H9 (cell line): ENCODE data around the gene PFKL. TPM values are rescaled to one million over a fixed set of nuclear protein-coding genes. Genes with fewer than 3 reads are reported as not detected.
A peak's percentile ranks its signal among the peaks of the same experiment; 100 is the strongest.
"Not testable (repeated sequence)": the region's sequence is repeated elsewhere in the genome, so short reads cannot be mapped to it uniquely, and the experiment has no call there.

ENCODE experiments used
- DNase-seq: peaks from one replicate; pipeline ENCODE4 v3.0.0-alpha.2; 2017
- H2AFZ ChIP-seq: one replicate; pipeline ENCODE4 v1.6.1; 2013; ENCODE audit warnings: mild to moderate bottlenecking, low read length, control low read depth, moderate library complexity
- H2AK5ac ChIP-seq: 2 replicates; pipeline ENCODE4 v1.6.1; 2013; ENCODE audit warnings: low read length, control low read depth, mixed read lengths; ENCODE audit not compliant: insufficient read length
- H2BK120ac ChIP-seq: one replicate; pipeline ENCODE4 v1.6.1; 2013; ENCODE audit warnings: low read depth, mild to moderate bottlenecking, low read length, control low read depth, inconsistent platforms; ENCODE audit not compliant: poor library complexity, severe bottlenecking
- H2BK12ac ChIP-seq: 2 replicates; pipeline ENCODE4 v1.6.1; 2013; ENCODE audit warnings: low read length, control low read depth, mixed read lengths, low read depth; ENCODE audit not compliant: insufficient read length
- H2BK15ac ChIP-seq: 2 replicates; pipeline ENCODE4 v1.6.1; 2013; ENCODE audit warnings: low read depth, low read length, control low read depth
- H2BK20ac ChIP-seq: one replicate; pipeline ENCODE4 v1.6.1; 2013; ENCODE audit warnings: low read depth, mild to moderate bottlenecking, low read length, control low read depth, inconsistent platforms; ENCODE audit not compliant: poor library complexity, severe bottlenecking
- H2BK5ac ChIP-seq: 2 replicates; pipeline ENCODE4 v1.6.1; 2013; ENCODE audit warnings: low read length, control low read depth, mixed read lengths; ENCODE audit not compliant: insufficient read length
- H3K14ac ChIP-seq: 2 replicates; pipeline ENCODE4 v1.6.1; 2013; ENCODE audit warnings: low read length, control low read depth; ENCODE audit not compliant: insufficient read depth
- H3K18ac ChIP-seq: 2 replicates; pipeline ENCODE4 v1.6.1; 2013; ENCODE audit warnings: low read depth, mild to moderate bottlenecking, mixed read lengths, low read length, control low read depth; ENCODE audit not compliant: insufficient read length
- H3K23ac ChIP-seq: 2 replicates; pipeline ENCODE4 v1.6.1; 2013; ENCODE audit warnings: low read length, control low read depth, mixed read lengths, low read depth; ENCODE audit not compliant: insufficient read length
- H3K23me2 ChIP-seq: 2 replicates; pipeline ENCODE4 v1.6.1; 2013; ENCODE audit warnings: low read depth, mild to moderate bottlenecking, mixed read lengths, low read length, control low read depth; ENCODE audit not compliant: insufficient read length, poor library complexity, severe bottlenecking
- H3K27ac ChIP-seq: 2 replicates; pipeline ENCODE4 v1.5.1; 2013; ENCODE audit warnings: low read length, control low read depth, mixed read lengths, low read depth; ENCODE audit not compliant: insufficient read length
- H3K27me3 ChIP-seq: 2 replicates; pipeline ENCODE4 v1.6.1; 2013; ENCODE audit warnings: low read length, control low read depth, inconsistent platforms; ENCODE audit not compliant: insufficient read depth
- H3K4ac ChIP-seq: 2 replicates; pipeline ENCODE4 v1.6.1; 2013; ENCODE audit warnings: low read depth, mild to moderate bottlenecking, control low read depth, inconsistent platforms, low read length, moderate library complexity
- H3K4me1 ChIP-seq: 2 replicates; pipeline ENCODE4 v1.6.1; 2013; ENCODE audit warnings: low read length, control low read depth, inconsistent platforms; ENCODE audit not compliant: insufficient read depth
- H3K4me2 ChIP-seq: 2 replicates; pipeline ENCODE4 v1.6.1; 2013; ENCODE audit warnings: low read length, control low read depth, mixed read lengths; ENCODE audit not compliant: insufficient read length, insufficient read depth
- H3K56ac ChIP-seq: 2 replicates; pipeline ENCODE4 v1.6.1; 2013; ENCODE audit warnings: low read depth, mild to moderate bottlenecking, mixed read lengths, low read length, control low read depth; ENCODE audit not compliant: insufficient read length
- H3K79me1 ChIP-seq: 2 replicates; pipeline ENCODE4 v1.6.1; 2013; ENCODE audit warnings: low read depth, mild to moderate bottlenecking, moderate library complexity, low read length, control low read depth, inconsistent platforms; ENCODE audit not compliant: insufficient read depth, poor library complexity, severe bottlenecking
- H3K79me2 ChIP-seq: 2 replicates; pipeline ENCODE4 v1.6.1; 2013; ENCODE audit warnings: low read length, control low read depth, inconsistent platforms; ENCODE audit not compliant: insufficient read depth
- H3K9ac ChIP-seq: 2 replicates; pipeline ENCODE4 v1.6.1; 2013; ENCODE audit warnings: low read length, control low read depth, mixed read lengths; ENCODE audit not compliant: insufficient read length; ENCODE audit errors: extremely low read depth
- H3K9me3 ChIP-seq: one replicate; pipeline ENCODE4 v1.6.1; 2013; ENCODE audit warnings: low read depth, low read length, inconsistent platforms; ENCODE audit not compliant: control insufficient read depth
- H3T11ph ChIP-seq: one replicate; pipeline ENCODE4 v1.6.1; 2013; ENCODE audit warnings: mild to moderate bottlenecking, low read length, control low read depth, inconsistent platforms
- H4K20me1 ChIP-seq: one replicate; pipeline ENCODE4 v1.6.1; 2013; ENCODE audit not compliant: control insufficient read depth, insufficient read length, insufficient read depth
- H4K5ac ChIP-seq: 2 replicates; pipeline ENCODE4 v1.6.1; 2013; ENCODE audit warnings: low read depth, mild to moderate bottlenecking, mixed read lengths, low read length, control low read depth; ENCODE audit not compliant: insufficient read length
- H4K8ac ChIP-seq: replicated peaks from 2 replicates; pipeline ENCODE4 v1.6.1; 2013; ENCODE audit warnings: low read length, control low read depth, mixed read lengths, low read depth; ENCODE audit not compliant: insufficient read length
- H4K91ac ChIP-seq: 2 replicates; pipeline ENCODE4 v1.6.1; 2013; ENCODE audit warnings: low read depth, mild to moderate bottlenecking, moderate library complexity, mixed read lengths, low read length, control low read depth; ENCODE audit not compliant: insufficient read length
- H3K27ac Mint-ChIP-seq, 3 experiments: 2 replicates in 2 of 3; 3 replicates in 1 of 3; pipeline ENCODE4 v1.8.0; 2020 to 2021; ENCODE audit warnings: mixed read lengths in 3 of 3, mild to moderate bottlenecking in 1 of 3, moderate library complexity in 1 of 3
- H3K27me3 Mint-ChIP-seq: 2 replicates; pipeline ENCODE4 v1.8.0; 2021; ENCODE audit warnings: low read depth, mild to moderate bottlenecking, moderate library complexity, mixed read lengths
- H3K36me3 Mint-ChIP-seq, 3 experiments: 2 replicates in 2 of 3; 3 replicates in 1 of 3; pipeline ENCODE4 v1.8.0; 2020 to 2021; ENCODE audit warnings: low read depth in 3 of 3, mixed read lengths in 3 of 3; ENCODE audit not compliant: insufficient read depth in 1 of 3
- H3K4me1 Mint-ChIP-seq, 2 experiments: 2 replicates each; pipeline ENCODE4 v1.8.0; 2020; ENCODE audit warnings: mixed read lengths in 2 of 2
- H3K4me3 Mint-ChIP-seq, 2 experiments: 2 replicates in 1 of 2; 3 replicates in 1 of 2; pipeline ENCODE4 v1.8.0; 2020 to 2021; ENCODE audit warnings: mild to moderate bottlenecking in 2 of 2, mixed read lengths in 2 of 2, moderate library complexity in 1 of 2
- H3K9me3 Mint-ChIP-seq, 2 experiments: 2 replicates in 1 of 2; 3 replicates in 1 of 2; pipeline ENCODE4 v1.8.0; 2020; ENCODE audit warnings: mild to moderate bottlenecking in 2 of 2, mixed read lengths in 2 of 2, moderate library complexity in 1 of 2
- WGBS: extraction: QIAGEN DNeasy Blood & Tissue Kit; methylation state at CpG from one replicate; pipeline ENCODE4 v1.1.7; 2013; ENCODE audit warnings: missing lambda C conversion rate, low lambda C conversion rate, mixed read lengths; ENCODE audit not compliant: insufficient read length; ENCODE audit errors: extremely low coverage; 5-methylcytosine and 5-hydroxymethylcytosine counted together
- total RNA-seq: library from RNA; stranded (reverse); gene quantifications from 2 replicates; pipeline ENCODE4 v1.2.1, GENCODE V29; 2021
- TF ChIP-seq, protein P1 (sequence below): fragments of 200-600 bp; sonication (generic); conservative IDR thresholded peaks from 3 replicates; pipeline ENCODE4 v1.8.0; 2021; ENCODE audit warnings: antibody characterized with exemption, mild to moderate bottlenecking

The PFKL gene
- total RNA-seq, 1 experiment from 2014 or later: 107 TPM

DNA sequence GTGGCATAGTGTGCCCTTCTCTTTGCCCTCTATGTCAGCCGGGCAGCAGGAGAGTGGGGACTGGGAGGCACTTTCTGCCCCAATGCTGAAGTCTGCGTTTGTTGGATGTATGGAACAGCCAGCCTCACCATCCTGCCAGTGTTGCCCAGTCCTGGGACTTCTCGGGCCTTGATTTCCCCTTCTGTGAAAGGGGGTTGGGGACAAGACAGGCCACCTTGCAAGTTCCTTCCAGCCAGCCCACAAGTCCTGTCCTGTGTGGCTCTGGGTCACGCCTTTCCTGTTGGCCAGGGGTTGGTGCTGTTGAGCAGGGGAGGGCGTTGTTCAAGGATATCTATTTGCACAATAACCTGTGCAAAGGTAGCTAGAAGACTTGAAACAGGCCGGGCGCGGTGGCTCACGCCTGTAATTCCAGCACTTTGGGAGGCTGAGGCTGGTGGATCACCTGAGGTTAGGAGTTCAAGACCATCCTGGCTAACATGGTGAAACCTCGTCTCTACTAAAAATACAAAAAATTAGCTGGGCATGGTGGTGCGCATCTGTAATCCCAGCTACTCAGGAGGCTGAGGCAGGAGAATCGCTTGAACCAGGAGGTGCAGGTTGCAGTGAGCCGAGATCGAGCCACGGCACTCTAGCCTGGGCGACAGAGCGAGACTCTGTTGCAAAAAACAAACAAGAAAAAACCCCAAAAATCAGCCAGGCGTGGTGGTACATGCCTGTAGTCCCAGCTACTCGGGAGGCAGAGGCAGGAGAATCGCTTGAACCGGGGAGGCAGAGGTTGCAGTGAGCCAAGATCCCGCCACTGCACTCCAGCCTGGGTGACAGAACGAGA, 2.9 kb downstream of the PFKL start:
- not testable (repeated sequence) for H3K27me3 Mint-ChIP-seq, H3K9ac ChIP-seq, H3K4ac ChIP-seq, H3K23me2 ChIP-seq, H3K27ac ChIP-seq, H3K23ac ChIP-seq, H3K4me1 ChIP-seq, H2AFZ ChIP-seq, H3K79me2 ChIP-seq, H2BK120ac ChIP-seq, H3T11ph ChIP-seq, H2BK15ac ChIP-seq, H3K18ac ChIP-seq, H2BK5ac ChIP-seq, H4K91ac ChIP-seq, H2BK12ac ChIP-seq, H2AK5ac ChIP-seq, H4K8ac ChIP-seq, H3K56ac ChIP-seq, H4K20me1 ChIP-seq, H3K79me1 ChIP-seq, H3K9me3 ChIP-seq, H3K4me2 ChIP-seq, H3K9me3 Mint-ChIP-seq, H2BK20ac ChIP-seq, H4K5ac ChIP-seq, H3K27me3 ChIP-seq, H3K14ac ChIP-seq
- Mint-ChIP-seq H3K4me3 (peak overlapping the region in 1 of 2 experiments; percentile 55; a peak in 2 of 5 replicates), H3K36me3 (peaks cover 2 to 12% (median 8%) of the 10 kb centered on the region in 3 experiments; a peak in 6 of 7 replicates), H3K27ac (peak overlapping the region in 1 of 3 experiments; percentile 31; a peak in 1 of 7 replicates), H3K4me1 (peaks cover 18 to 35% of the 10 kb centered on the region in 2 experiments)
- TF ChIP-seq, protein P1, sequence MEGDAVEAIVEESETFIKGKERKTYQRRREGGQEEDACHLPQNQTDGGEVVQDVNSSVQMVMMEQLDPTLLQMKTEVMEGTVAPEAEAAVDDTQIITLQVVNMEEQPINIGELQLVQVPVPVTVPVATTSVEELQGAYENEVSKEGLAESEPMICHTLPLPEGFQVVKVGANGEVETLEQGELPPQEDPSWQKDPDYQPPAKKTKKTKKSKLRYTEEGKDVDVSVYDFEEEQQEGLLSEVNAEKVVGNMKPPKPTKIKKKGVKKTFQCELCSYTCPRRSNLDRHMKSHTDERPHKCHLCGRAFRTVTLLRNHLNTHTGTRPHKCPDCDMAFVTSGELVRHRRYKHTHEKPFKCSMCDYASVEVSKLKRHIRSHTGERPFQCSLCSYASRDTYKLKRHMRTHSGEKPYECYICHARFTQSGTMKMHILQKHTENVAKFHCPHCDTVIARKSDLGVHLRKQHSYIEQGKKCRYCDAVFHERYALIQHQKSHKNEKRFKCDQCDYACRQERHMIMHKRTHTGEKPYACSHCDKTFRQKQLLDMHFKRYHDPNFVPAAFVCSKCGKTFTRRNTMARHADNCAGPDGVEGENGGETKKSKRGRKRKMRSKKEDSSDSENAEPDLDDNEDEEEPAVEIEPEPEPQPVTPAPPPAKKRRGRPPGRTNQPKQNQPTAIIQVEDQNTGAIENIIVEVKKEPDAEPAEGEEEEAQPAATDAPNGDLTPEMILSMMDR: peak; percentile 44
- DNase-seq: peak; percentile 60
- no CpG with 5 or more reads among the region's 23 CpGs for WGBS
